ENCODE data around the gene ZGRF1. TPM values are rescaled to one million over a fixed set of nuclear protein-coding genes. Genes with fewer than 3 reads are reported as not detected.

Gene ZGRF1
- total and polyA plus RNA-seq, 2 donors (not counting 3 experiments of a cell fraction or from before 2014, with no cell fraction given), result 2.4 to 14.4 TPM

DNA sequence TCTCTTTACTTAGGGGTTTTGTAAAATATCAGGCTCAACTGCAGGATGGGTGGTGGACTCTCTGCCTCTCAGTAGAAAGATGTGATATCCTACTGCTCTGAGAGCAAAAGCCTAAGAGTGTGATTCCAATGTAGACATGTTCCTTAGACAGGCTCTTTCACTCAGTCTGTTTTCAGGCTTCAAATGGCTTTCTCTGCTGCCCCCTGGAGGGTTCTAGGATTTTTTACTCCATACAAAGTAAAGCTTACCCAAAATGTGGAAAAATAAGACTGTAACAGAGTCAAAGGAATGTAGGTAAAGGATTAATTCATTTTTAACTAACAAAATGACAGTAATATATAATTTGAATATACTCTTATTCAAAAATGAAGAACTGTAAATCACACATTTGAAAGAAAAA lies 32.1 kb downstream of the ZGRF1 start:
- Histone ChIP-seq H3K79me2 (ENCODE audit: control insufficient read depth, insufficient read depth, low read length) (no peaks in the 10 kb centered on the region), H3K27ac (ENCODE audit: insufficient read depth, low read depth, low read length) (no peak overlapping the region), H3K4me2 (ENCODE audit: insufficient read depth, low read length) (no peak overlapping the region), H4K20me1 (replicated peaks; ENCODE audit: control insufficient read depth, extremely low read depth, insufficient read depth, low read length) (no peaks in the 10 kb centered on the region), H3K9me3 (replicated peaks; ENCODE audit: control insufficient read depth, insufficient read depth, low read length) (no peaks in the 10 kb centered on the region), H3K27me3 (ENCODE audit: control insufficient read depth in 2 of 2, insufficient read depth in 2 of 2, low read length in 2 of 2) (no peaks in the 10 kb centered on the region), H2AFZ (ENCODE audit: low read depth, low read length) (no peak overlapping the region), H3K9ac (replicated peaks; ENCODE audit: extremely low read depth, insufficient read depth, low read length) (no peak overlapping the region), H3K36me3 (ENCODE audit: control insufficient read depth in 2 of 2, extremely low read depth in 1 of 2, insufficient read depth in 2 of 2, low read length in 2 of 2) (no peaks in the 10 kb centered on the region), H3K4me1 (ENCODE audit: control insufficient read depth, extremely low read depth, insufficient read depth, low read length) (no peaks in the 10 kb centered on the region), H3K9me1 (replicated peaks; ENCODE audit: control insufficient read depth, extremely low read depth, insufficient read depth, low read length) (no peaks in the 10 kb centered on the region), H3K4me3 (replicated peaks in 1 of 3; ENCODE audit: insufficient read depth in 1 of 3, low read depth in 1 of 3, low read length in 3 of 3) (no peak overlapping the region)
- peak; percentile 79 for FAIRE-seq
- DNase-seq (ENCODE audit: low read depth, low spot score), result peak; percentile 69
- POLR2A ChIA-PET, result no interaction called here
- no TSS peak for BruUV-seq (replicated peaks)
- intact Hi-C loops (cut with micrococcal nuclease), result loop anchor here (1.0 to 2.0 kb wide), 3 partner anchors 81 to 506 kb away; no protein-coding TSS in a partner anchor
- no peak for TF ChIP-seq POLR2A (IDR thresholded peaks at IDR 0.05; ENCODE audit: low read depth, low read length)
- TF ChIP-seq, protein P1, sequence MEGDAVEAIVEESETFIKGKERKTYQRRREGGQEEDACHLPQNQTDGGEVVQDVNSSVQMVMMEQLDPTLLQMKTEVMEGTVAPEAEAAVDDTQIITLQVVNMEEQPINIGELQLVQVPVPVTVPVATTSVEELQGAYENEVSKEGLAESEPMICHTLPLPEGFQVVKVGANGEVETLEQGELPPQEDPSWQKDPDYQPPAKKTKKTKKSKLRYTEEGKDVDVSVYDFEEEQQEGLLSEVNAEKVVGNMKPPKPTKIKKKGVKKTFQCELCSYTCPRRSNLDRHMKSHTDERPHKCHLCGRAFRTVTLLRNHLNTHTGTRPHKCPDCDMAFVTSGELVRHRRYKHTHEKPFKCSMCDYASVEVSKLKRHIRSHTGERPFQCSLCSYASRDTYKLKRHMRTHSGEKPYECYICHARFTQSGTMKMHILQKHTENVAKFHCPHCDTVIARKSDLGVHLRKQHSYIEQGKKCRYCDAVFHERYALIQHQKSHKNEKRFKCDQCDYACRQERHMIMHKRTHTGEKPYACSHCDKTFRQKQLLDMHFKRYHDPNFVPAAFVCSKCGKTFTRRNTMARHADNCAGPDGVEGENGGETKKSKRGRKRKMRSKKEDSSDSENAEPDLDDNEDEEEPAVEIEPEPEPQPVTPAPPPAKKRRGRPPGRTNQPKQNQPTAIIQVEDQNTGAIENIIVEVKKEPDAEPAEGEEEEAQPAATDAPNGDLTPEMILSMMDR (IDR thresholded peaks at IDR 0.05; ENCODE audit: extremely low read depth in 1 of 2, insufficient read depth in 1 of 2, low read depth in 1 of 2, low read length in 2 of 2), result peak; percentile 54 to 67
- CTCF ChIA-PET, result interaction anchor here (0.6 to 4.1 kb wide), 28 partner anchors 8 to 541 kb away, joined by 3 to 80 read pairs (median 4); partner anchors contain the start of genes ALPK1 and NEUROG2
- dilution Hi-C loops (cut with MboI; ENCODE audit: extremely low pct_ligation_motif_present, low sequenced_read_pairs), result no loop called here

DNA sequence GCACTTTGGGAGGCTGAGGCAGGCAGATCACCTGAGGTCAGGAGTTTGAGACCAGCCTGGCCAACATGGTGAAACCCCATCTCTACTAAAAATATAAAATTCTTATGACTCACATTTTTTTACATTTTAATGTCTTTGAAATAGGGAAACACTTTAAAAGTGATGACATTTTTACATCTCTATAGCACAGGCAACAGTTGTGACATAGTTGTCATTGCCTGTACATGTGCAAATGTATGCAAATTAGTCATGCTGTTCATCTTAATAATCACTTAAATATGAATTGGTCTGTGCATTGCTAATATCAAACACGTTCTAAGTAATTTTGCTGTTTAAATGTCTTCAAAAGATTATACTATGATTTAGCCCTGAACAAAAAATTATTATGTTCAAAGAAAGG lies 41.7 kb downstream of the ZGRF1 start:
- no TSS peak for BruUV-seq (replicated peaks)
- Histone ChIP-seq H2AFZ (ENCODE audit: low read depth, low read length) (no peak overlapping the region), H3K27ac (ENCODE audit: insufficient read depth, low read depth, low read length) (no peak overlapping the region), H3K9ac (replicated peaks; ENCODE audit: extremely low read depth, insufficient read depth, low read length) (no peak overlapping the region), H3K9me3 (replicated peaks; ENCODE audit: control insufficient read depth, insufficient read depth, low read length) (no peaks in the 10 kb centered on the region), H3K36me3 (ENCODE audit: control insufficient read depth in 2 of 2, extremely low read depth in 1 of 2, insufficient read depth in 2 of 2, low read length in 2 of 2) (no peaks in the 10 kb centered on the region), H3K4me1 (ENCODE audit: control insufficient read depth, extremely low read depth, insufficient read depth, low read length) (no peaks in the 10 kb centered on the region), H4K20me1 (replicated peaks; ENCODE audit: control insufficient read depth, extremely low read depth, insufficient read depth, low read length) (no peaks in the 10 kb centered on the region), H3K79me2 (ENCODE audit: control insufficient read depth, insufficient read depth, low read length) (no peaks in the 10 kb centered on the region), H3K4me2 (ENCODE audit: insufficient read depth, low read length) (no peak overlapping the region), H3K27me3 (ENCODE audit: control insufficient read depth in 2 of 2, insufficient read depth in 2 of 2, low read length in 2 of 2) (no peaks in the 10 kb centered on the region), H3K4me3 (replicated peaks in 1 of 3; ENCODE audit: insufficient read depth in 1 of 3, low read depth in 1 of 3, low read length in 3 of 3) (no peak overlapping the region), H3K9me1 (replicated peaks; ENCODE audit: control insufficient read depth, extremely low read depth, insufficient read depth, low read length) (no peaks in the 10 kb centered on the region)
- DNase-seq (ENCODE audit: low read depth, low spot score) (no peak), FAIRE-seq (no peak)
- dilution Hi-C loops (cut with MboI; ENCODE audit: extremely low pct_ligation_motif_present, low sequenced_read_pairs), result no loop called here
- ChIA-PET CTCF (interaction anchor here (1.0 kb wide), 1 partner anchor 267 kb away, joined by 3 read pairs; no protein-coding TSS in a partner anchor), POLR2A (no interaction called here)
- intact Hi-C loops (cut with micrococcal nuclease), result no loop called here
- TF ChIP-seq POLR2A (IDR thresholded peaks at IDR 0.05; ENCODE audit: low read depth, low read length) (no peak), EZH2 (IDR thresholded peaks at IDR 0.05; ENCODE audit: borderline replicate concordance, low read depth, low read length, severe bottlenecking) (no peak), POLR2AphosphoS5 (IDR thresholded peaks at IDR 0.05; ENCODE audit: insufficient read depth, low read depth, low read length) (no peak)
- TF ChIP-seq, protein P2, sequence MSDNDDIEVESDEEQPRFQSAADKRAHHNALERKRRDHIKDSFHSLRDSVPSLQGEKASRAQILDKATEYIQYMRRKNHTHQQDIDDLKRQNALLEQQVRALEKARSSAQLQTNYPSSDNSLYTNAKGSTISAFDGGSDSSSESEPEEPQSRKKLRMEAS (IDR thresholded peaks at IDR 0.05; ENCODE audit: insufficient read depth, insufficient read length), result no peak

Data from endothelial cell of umbilical vein (primary cell).